Occipital lobe (tissue), 2 donors: ENCODE results near the gene POLG2. TPM values are rescaled to one million over a fixed set of nuclear protein-coding genes. Genes with fewer than 3 reads are reported as not detected.

Experiments
- DNase-seq: peaks from one replicate; lab custom pipeline; 2025; lab: John Stamatoyannopoulos, UW
- total RNA-seq: library from RNA; depleted of rRNA; stranded (reverse); fragments of >200 nt; gene quantifications from one replicate; pipeline ENCODE4 v1.2.3, GENCODE V29; 2014

The POLG2 gene
- 12.6 TPM for total RNA-seq

DNA sequence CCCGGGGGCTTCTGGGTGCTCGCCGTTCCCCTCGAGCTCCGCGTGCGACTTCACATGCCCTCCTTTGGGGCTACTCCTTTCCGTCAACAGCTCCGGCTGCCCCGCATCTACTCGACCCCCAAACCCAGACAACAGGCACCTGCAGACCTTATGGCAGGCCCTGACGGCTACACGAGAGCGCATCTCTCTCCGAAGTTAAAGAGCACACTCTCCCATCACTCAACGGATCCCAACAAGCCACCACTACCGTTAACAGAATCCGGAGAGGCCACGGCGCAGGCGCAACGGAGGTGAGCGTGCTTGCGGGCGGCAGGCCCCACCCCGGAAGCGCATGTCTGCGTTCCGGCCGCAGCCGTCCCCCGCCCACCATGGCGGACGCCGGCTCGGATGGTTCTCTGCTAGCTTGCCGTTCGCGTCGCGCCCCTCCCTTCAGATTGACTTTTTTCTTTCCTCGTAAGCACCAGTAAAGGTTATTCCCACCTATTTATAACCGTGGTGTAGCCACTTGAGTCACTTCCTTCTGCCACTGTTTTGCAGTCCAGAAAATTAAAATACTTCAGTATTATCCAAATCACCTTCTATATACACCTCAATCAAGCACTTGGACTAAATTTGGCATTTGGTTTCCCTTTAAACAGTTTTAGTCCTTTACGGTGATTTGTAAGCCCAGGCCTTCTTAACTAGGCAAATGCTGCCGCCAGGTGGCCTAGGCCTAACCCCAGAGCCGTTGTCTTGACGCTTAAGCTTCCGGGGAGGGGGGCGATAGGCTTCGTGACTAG is at the start of gene POLG2:
Gene POLG2, minus strand, starts transcription at position 269 of the 779 bp plus-strand sequence. Its CDS starts 86 bp downstream, at position 183.
- peak; percentile 82 for DNase-seq

DNA sequence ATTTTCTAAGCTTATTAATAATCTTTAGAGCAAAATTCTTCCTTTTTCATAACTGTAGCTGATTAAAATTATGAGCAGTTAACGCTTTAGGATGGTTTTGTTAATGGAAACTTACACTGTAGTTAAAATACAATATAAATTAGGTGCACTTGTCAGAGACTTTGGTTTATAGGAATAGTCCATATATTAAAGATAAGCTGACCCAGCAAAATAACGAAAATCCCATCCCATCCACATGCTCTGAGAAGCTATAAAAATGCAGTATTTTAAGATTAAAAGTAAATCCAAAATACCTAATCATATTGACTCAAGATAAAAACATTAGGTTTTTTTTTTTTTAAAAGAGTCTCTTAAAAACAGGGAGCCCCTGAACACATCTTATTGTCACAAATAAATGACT is 47.9 kb upstream of the POLG2 start:
- DNase-seq: no peak

DNA sequence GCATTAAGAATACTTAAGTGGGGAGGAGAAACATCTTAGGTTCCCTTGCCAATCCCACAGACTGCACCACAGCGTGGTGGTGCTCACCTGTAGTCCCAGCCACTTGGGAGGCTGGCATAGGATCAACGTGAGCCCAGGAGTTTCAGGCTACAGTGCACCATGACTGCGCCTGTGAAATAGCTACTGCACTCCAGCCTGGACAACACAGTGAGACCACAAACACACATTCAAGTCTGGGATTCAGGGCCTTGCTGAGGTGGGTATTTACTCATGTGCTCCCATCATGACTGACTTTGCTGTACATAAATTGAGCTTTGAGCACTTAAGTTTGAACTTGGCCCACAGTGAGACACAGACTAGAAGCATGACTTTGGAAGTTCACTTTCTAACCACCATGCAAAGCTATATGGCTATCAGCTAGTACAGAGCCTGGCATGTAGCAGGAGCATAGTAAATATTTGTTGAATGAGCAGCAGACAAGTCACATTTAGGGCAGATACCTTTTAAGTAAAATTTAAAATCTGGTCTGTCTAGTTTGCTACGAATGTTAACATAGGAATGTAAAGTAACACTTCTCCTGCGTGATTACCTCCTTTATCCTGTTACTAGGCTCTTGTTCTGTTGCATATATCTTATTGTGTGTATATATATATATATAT is 43.4 kb upstream of the POLG2 start:
- DNase-seq: no peak

- no peak for DNase-seq
These were observed 41.8 kb upstream of the POLG2 start for GRCh38 chr17:64538508-64539130.

GRCh38 chr17:64537488-64537887 is 40.6 kb upstream of the POLG2 start:
- no peak for DNase-seq

GRCh38 chr17:64536913-64537312 is 40.1 kb upstream of the POLG2 start:
- no peak for DNase-seq

- no peak for DNase-seq
These were observed 38.5 kb upstream of the POLG2 start for GRCh38 chr17:64535357-64535756.

- DNase-seq: no peak
These were observed 37.3 kb upstream of the POLG2 start for GRCh38 chr17:64534187-64534586.

DNA sequence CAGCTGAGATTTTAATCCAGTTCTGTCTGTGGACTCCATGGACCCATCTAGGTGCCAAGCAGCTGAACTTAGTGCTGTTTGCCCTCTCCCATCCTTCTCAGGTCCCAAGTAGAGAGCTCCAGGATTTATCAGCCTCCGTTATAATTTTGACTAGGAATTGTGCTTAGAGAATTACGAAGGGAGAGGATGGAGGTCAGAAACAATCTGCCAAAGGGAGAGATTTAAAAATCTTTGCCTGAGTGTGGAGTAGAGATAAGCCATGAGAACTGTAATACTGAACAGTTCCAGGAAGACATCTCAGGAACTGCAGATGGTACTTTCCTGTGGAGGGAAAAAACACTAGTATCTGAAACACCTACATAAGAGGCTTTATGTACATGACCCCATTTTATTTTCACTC is 36.9 kb upstream of the POLG2 start:
- DNase-seq: no peak

- no peak for DNase-seq
These were observed 35.6 kb upstream of the POLG2 start for GRCh38 chr17:64532409-64532808.

DNA sequence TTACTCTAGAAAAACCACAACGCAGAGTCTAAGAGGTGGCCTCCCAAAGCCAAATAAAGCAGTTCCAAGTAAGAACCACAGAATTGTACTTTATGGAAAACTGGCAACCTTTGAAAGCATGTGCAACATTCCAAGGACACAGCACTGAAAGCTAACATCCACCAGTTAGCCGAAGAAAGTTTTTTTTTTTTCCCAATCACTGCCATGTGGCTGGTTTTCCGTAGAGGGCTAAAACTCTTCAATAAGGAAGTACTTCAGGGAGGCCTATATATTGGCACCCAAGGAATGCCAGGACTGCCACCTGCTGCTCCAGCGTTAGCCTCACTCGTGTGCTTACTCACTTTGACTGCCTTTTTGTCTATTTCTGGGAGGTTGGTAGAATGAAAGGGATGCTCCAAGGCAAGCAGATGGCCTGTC is 35.1 kb upstream of the POLG2 start:
- no peak for DNase-seq

DNA sequence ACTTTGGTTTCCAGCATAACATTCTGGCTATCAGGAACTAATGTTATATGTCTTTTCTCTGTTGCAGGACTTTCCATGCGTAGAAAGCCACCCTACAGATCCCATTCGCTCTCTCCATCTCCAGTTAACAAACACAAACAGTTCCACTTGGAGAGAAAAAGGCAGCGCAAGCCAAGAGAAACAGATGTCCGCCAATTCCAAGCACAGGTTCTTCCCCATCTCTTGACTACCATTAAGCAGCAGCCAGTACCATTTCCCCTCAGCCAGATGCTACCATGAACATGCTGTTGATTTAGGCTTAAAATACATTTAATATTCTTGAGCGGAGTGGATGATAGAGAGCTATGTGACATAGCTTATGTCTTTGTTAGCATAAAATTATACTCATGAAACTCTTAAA is 32.4 kb upstream of the POLG2 start:
- DNase-seq: no peak

DNA sequence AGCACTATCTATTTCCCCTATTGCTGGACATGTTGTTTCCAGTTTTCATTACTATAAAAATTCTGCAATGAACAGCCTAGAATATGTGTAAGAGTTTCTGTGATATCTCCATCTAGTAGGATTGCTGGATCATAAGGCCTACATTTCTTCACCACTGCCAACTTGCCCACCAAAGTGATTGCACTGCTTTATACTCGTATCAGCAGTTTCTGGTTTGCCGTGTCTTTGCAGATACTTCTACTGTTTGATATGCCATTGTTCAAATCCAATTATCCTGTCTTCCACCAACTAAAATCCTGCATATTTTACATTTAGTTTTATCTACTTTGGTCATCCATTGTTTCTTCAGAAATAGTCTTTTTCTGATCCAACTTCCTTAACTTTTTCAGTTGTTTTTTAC is 31.1 kb upstream of the POLG2 start:
- no peak for DNase-seq

DNA sequence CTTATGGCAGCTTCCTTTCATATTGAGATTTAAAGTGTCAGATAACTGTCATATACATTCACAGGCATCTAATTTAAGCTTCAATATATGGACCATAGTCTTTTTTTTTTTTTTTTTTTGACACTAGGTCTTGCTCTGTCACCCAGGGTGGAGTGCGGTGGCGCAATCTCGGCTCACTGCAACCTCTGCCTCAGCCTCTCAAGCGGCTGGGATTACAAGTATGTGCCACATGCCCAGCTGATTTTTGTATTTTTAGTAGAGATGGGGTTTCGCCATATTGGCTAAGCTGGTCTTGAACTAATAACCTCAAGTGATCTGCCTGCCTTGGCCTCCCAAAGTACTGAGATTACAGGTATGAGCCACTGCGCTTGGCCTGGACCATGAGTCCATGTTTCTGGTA is 23.5 kb upstream of the POLG2 start:
- no peak for DNase-seq

- no peak for DNase-seq
These were observed 22.7 kb upstream of the POLG2 start for GRCh38 chr17:64519601-64520000.

GRCh38 chr17:64515829-64516228 is 19.0 kb upstream of the POLG2 start:
- no peak for DNase-seq

GRCh38 chr17:64515419-64515818 is 18.6 kb upstream of the POLG2 start:
- no peak for DNase-seq

DNA sequence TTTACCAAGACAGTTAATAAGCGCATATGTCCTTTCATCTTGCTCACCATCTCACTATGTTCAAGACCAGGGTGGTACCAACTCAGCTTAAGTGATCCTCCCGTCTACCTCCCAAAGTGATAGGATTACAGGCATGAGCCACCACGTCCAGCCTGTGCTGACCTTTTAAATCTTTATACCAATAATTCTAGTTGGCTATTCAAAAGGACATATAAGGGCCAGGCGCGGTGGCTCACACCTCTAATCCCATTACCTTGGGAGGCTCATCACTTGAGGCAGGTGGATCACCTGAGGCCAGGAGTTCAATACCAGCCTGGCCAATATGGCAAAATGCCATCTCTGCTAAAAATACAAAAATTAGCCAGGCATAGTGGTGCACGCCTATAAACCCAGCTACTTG is 12.3 kb upstream of the POLG2 start:
- DNase-seq: no peak

- no peak for DNase-seq
These were observed 11.8 kb upstream of the POLG2 start for GRCh38 chr17:64508683-64509082.

DNA sequence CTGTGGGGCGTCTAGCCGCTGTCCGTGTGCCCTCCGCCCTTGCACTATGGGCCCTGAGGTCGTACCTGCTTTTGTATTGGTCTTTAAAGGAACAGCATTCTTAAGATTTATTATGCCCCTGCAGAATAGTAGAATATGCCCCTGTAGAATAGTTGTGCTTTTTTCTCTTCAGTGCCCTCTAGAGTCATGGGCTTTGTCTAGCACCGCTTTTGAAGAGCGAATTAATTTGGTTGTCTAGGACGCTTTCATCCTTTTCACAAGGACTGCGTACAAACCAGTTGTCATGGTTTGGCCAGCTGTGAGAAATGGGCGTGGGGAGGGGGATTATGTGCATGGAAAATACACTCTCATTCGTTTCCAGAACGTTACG is 10.5 kb upstream of the POLG2 start:
- peak; percentile 43 for DNase-seq

- peak; percentile 96 for DNase-seq
These were observed 9.9 kb upstream of the POLG2 start, which contains the start of gene CEP95 for GRCh38 chr17:64506576-64507412. CEP95 (plus strand) TSS chr17:64506977; CDS start chr17:64507098, 121 bp downstream.

DNA sequence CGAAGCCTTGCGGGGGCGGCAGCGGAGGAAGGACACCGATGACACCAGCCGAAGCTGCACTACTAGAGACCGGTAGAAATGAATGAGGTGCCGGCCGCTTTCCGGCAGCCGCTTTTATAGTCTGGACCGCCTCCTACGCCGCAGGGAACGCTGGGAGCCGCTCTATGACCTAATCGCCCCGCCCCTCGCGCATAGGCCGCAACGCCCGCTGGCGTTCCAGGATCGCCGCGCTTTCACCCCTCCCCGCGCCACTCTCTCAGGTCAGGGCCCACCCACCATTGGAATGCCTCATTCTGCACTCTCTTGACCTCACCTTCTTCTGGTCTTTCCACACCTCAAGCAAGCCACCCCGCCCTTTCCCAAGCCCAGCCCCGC is 9.3 kb upstream of the POLG2 start, which contains the start of gene DDX5:
Gene DDX5, minus strand, starts transcription at position 89 of the 375 bp plus-strand sequence. CDS start 170 bp downstream, outside the sequence.
- DNase-seq: peak; percentile 96
